ENCODE data around the gene TCEA3. TPM values are rescaled to one million over a fixed set of nuclear protein-coding genes. Genes with fewer than 3 reads are reported as not detected.
"Not testable (repeated sequence)": the region's sequence is repeated elsewhere in the genome, so short reads cannot be mapped to it uniquely, and the experiment has no call there.

The TCEA3 gene
- total RNA-seq, 1 donor from 2014 or later: 3.3 TPM

DNA sequence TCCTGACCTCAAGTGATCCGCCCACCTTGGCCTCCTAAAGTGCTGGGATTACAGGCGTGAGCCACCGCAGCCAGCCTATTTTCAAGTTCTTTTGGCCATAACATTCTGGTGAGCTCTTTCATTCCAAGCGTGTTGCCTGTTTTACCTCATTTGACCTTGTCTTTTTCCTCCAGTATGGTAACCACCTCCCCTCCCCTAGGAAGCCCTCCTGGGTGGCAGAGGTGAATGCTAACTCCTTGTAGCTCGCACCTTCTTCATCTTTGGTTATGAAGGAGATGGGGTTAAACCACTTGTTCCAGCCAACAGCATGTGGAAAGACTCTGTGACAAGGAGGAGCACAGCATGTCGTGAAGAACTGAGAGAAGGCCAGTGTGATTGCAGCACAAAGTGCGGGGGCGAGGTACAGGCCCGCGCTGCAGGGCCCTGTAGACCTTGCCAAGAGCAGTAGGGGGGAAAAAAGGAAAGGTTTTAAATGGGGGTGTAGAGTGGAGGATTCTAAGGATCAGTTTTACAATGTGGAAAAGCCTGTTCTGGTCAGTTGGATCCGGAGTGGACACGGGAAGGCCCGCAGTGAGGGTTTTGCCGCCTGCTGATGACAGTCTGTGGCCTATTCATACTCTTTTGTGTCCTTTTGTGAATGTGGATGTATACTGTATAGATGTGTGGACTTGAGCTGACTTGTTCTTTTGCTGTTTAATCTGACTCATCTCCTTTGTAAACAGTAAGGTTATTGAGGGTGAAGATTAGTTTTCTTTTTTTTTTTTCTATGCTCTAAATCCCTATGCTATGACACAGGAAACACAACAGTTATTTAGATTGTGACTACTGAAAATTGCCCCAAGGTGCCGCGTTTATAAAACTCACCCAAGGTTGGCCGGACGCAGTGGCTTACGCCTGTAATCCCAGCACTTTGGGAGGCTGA, 47.4 kb downstream of the TCEA3 start:
- Histone ChIP-seq H3K4me1 (ENCODE audit: insufficient read depth, low read length) (peaks cover 9% of the 10 kb centered on the region), H3K4me3 (ENCODE audit: insufficient read depth, low read depth, low read length) (no peak overlapping the region), H3K4me2 (ENCODE audit: low read length) (peak overlapping the region; percentile 75), H3K27ac (ENCODE audit: low read depth, low read length) (peak overlapping the region; percentile 87), H3K27me3 (ENCODE audit: insufficient read depth, low read length) (no peaks in the 10 kb centered on the region), H3K9me3 (ENCODE audit: insufficient read depth, low read depth, low read length) (no peaks in the 10 kb centered on the region), H3K36me3 (ENCODE audit: insufficient read depth, low read length) (no peaks in the 10 kb centered on the region), H3K9ac (ENCODE audit: low read length) (peak overlapping the region; percentile 74), H3K79me2 (ENCODE audit: insufficient read depth, low read length) (peaks cover 5% of the 10 kb centered on the region), H4K20me1 (ENCODE audit: insufficient read depth, low read length) (no peaks in the 10 kb centered on the region), H2AFZ (ENCODE audit: low read depth, low read length) (peak overlapping the region; percentile 55)
- Mint-ChIP-seq H3K9me3 (ENCODE audit: unreplicated experiment) (peaks cover 7% of the 10 kb centered on the region), H3K27ac (ENCODE audit: unreplicated experiment) (peak overlapping the region; percentile 71), H3K36me3 (ENCODE audit: low read depth, unreplicated experiment) (peaks cover 10% of the 10 kb centered on the region), H3K4me3 (ENCODE audit: unreplicated experiment) (peak overlapping the region; percentile 25), H3K27me3 (ENCODE audit: low read depth, unreplicated experiment) (peaks cover 13% of the 10 kb centered on the region), H3K4me1 (ENCODE audit: low read depth, unreplicated experiment) (peaks cover 15% of the 10 kb centered on the region)
- FAIRE-seq (peak; percentile 17), DNase-seq (ENCODE audit: low read depth) (peak; percentile 90)
- TF ChIP-seq EZH2 (IDR thresholded peaks at IDR 0.05; ENCODE audit: insufficient read depth, low read length): no peak
- TF ChIP-seq, protein P1, sequence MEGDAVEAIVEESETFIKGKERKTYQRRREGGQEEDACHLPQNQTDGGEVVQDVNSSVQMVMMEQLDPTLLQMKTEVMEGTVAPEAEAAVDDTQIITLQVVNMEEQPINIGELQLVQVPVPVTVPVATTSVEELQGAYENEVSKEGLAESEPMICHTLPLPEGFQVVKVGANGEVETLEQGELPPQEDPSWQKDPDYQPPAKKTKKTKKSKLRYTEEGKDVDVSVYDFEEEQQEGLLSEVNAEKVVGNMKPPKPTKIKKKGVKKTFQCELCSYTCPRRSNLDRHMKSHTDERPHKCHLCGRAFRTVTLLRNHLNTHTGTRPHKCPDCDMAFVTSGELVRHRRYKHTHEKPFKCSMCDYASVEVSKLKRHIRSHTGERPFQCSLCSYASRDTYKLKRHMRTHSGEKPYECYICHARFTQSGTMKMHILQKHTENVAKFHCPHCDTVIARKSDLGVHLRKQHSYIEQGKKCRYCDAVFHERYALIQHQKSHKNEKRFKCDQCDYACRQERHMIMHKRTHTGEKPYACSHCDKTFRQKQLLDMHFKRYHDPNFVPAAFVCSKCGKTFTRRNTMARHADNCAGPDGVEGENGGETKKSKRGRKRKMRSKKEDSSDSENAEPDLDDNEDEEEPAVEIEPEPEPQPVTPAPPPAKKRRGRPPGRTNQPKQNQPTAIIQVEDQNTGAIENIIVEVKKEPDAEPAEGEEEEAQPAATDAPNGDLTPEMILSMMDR (IDR thresholded peaks at IDR 0.05; ENCODE audit: insufficient read depth, low read depth, low read length): no peak

DNA sequence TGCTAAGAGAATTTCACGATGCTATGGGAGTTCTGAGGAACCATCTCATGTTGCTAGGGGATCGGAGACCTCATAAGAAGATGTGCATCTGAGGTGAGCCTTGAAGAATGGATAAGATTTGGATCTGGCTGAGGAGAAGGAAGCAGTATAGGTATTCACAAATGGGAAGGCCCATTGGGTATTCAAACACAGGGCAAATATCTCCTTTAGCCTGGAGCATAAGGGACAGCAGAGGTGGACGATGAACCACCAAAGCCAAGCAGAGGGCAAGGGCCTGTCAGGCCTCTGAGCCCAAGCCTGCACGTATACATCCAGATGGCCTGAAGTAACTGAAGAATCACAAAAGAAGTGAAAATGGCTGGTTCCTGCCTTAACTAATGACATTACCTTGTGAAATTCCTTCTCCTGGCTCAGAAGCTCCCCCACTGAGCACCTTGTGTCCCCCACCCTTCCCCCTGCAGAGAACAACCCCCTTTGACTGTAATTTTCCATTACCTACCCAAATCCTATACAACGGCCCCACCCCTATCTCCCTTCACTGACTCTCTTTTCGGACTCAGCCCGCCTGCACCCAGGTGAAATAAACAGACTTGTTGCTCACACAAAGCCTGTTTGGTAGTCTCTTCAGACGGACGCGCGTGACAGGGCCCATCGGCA, 50.3 kb downstream of the TCEA3 start:
- H2AFZ ChIP-seq (ENCODE audit: low read depth, low read length); H3K9ac ChIP-seq (ENCODE audit: low read length); H4K20me1 ChIP-seq (ENCODE audit: insufficient read depth, low read length); H3K9me3 ChIP-seq (ENCODE audit: insufficient read depth, low read depth, low read length); H3K36me3 ChIP-seq (ENCODE audit: insufficient read depth, low read length); DNase-seq (ENCODE audit: low read depth); H3K27ac ChIP-seq (ENCODE audit: low read depth, low read length); H3K4me3 ChIP-seq (ENCODE audit: insufficient read depth, low read depth, low read length); H3K27me3 Mint-ChIP-seq (ENCODE audit: low read depth, unreplicated experiment); H3K27me3 ChIP-seq (ENCODE audit: insufficient read depth, low read length); H3K27ac Mint-ChIP-seq (ENCODE audit: unreplicated experiment); H3K4me2 ChIP-seq (ENCODE audit: low read length); FAIRE-seq; H3K9me3 Mint-ChIP-seq (ENCODE audit: unreplicated experiment); H3K36me3 Mint-ChIP-seq (ENCODE audit: low read depth, unreplicated experiment); H3K4me3 Mint-ChIP-seq (ENCODE audit: unreplicated experiment): not testable (repeated sequence)
- H3K4me1 ChIP-seq (ENCODE audit: insufficient read depth, low read length): peaks cover 31% of the 10 kb centered on the region
- peaks cover 33% of the 10 kb centered on the region for H3K4me1 Mint-ChIP-seq (ENCODE audit: low read depth, unreplicated experiment)
- H3K79me2 ChIP-seq (ENCODE audit: insufficient read depth, low read length): peaks cover 26% of the 10 kb centered on the region

DNA sequence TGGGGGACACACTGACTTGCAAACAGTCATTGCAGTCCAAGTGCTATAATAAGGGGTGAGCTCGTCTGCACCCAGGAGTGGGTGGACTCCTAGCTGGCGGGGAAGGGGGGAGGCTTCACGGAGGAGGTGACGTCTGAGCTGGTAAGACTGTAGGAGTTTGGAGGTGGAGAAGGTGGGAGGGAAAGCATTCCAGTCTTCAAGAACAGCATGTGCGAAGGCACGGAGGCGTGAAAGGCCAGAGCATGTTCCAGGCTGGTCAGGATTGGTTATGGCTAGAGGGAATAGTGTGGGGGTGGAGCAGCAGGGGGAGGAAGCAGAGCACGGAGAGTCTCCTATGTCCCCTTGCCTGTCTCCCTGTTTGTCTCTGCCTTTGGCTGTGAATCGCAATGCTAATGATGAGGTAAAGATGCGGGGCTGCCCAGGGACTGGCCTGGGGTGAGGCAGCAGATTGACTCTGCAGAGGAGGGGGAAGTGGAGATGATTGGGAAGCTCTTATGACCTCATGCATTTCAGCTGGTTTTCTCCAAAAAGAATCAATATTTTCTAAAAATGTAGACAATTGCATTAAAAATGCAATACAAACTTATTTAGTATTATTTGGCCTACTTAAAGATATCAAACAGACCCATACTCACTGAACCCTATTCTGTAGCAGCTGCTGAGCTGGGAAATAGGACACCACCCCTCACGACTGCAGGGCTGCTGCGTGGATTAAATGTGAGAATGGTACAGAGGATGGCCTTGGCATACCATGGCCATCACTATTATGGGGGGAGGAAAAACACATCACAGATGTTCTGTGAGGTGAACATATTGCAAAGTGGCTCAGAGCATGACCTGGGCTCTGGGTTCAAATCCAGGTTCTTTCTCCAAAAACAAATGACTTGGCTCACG, 52.3 kb downstream of the TCEA3 start:
- peaks cover 34% of the 10 kb centered on the region for H3K4me1 Mint-ChIP-seq (ENCODE audit: low read depth, unreplicated experiment)
- Histone ChIP-seq H3K79me2 (ENCODE audit: insufficient read depth, low read length) (peaks cover 39% of the 10 kb centered on the region), H3K4me3 (ENCODE audit: insufficient read depth, low read depth, low read length) (no peak overlapping the region), H3K9me3 (ENCODE audit: insufficient read depth, low read depth, low read length) (no peaks in the 10 kb centered on the region), H3K4me2 (ENCODE audit: low read length) (no peak overlapping the region), H3K9ac (ENCODE audit: low read length) (no peak overlapping the region), H2AFZ (ENCODE audit: low read depth, low read length) (no peak overlapping the region), H3K36me3 (ENCODE audit: insufficient read depth, low read length) (no peaks in the 10 kb centered on the region), H3K27ac (ENCODE audit: low read depth, low read length) (no peak overlapping the region), H4K20me1 (ENCODE audit: insufficient read depth, low read length) (no peaks in the 10 kb centered on the region), H3K4me1 (ENCODE audit: insufficient read depth, low read length) (peaks cover 30% of the 10 kb centered on the region), H3K27me3 (ENCODE audit: insufficient read depth, low read length) (no peaks in the 10 kb centered on the region)
- DNase-seq (ENCODE audit: low read depth): no peak
- peak overlapping the region; percentile 43 for H3K27ac Mint-ChIP-seq (ENCODE audit: unreplicated experiment)
- H3K4me3 Mint-ChIP-seq (ENCODE audit: unreplicated experiment): peak overlapping the region; percentile 63
- H3K36me3 Mint-ChIP-seq (ENCODE audit: low read depth, unreplicated experiment): peaks cover 6% of the 10 kb centered on the region
- peaks cover 2% of the 10 kb centered on the region for H3K9me3 Mint-ChIP-seq (ENCODE audit: unreplicated experiment)
- no peaks in the 10 kb centered on the region for H3K27me3 Mint-ChIP-seq (ENCODE audit: low read depth, unreplicated experiment)
- FAIRE-seq: no peak
- no peak for TF ChIP-seq EZH2 (IDR thresholded peaks at IDR 0.05; ENCODE audit: insufficient read depth, low read length)
- TF ChIP-seq, protein P1 (IDR thresholded peaks at IDR 0.05; ENCODE audit: insufficient read depth, low read depth, low read length): no peak

All from astrocyte (in vitro differentiated cells and primary cell).